B cell (primary cell): Measurements from ENCODE around the gene KCNH6. TPM values are rescaled to one million over a fixed set of nuclear protein-coding genes. Genes with fewer than 3 reads are reported as not detected.

Source experiments
- ATAC-seq: fragments of 200-7000 bp; cut with Tn5 transposase; one replicate; pipeline ENCODE4 v1.10.0; 2021; ENCODE audit warnings: low read depth, mild to moderate bottlenecking, moderate number of reproducible peaks, moderate library complexity
- CTCF ChIA-PET: fragments of 350-600 bp; sonication (Branson Sonifier 250); formaldehyde crosslinking; loops from one replicate; lab custom pipeline; 2021; ENCODE audit warnings: antibody characterized with exemption, inconsistent platforms; lab: Charles Lee
- POLR2A ChIA-PET: fragments of 350-600 bp; sonication (Branson Sonifier 250); formaldehyde crosslinking; loops from one replicate; lab custom pipeline; 2021; ENCODE audit warnings: antibody characterized with exemption; lab: Charles Lee
- DNase-seq: peaks from one replicate; pipeline ENCODE4 v3.0.0; 2013
- H2AFZ ChIP-seq: 2 replicates; pipeline ENCODE4 v1.6.1; 2012; ENCODE audit warnings: mild to moderate bottlenecking, low read depth, low read length; ENCODE audit not compliant: insufficient read depth, poor library complexity, severe bottlenecking
- H3K27ac ChIP-seq, 2 donors: 1 replicate in 1 of 2; 2 replicates in 1 of 2; pipeline ENCODE4 v1.5.1; 2012 to 2013; ENCODE audit warnings: low read length in 2 of 2, mild to moderate bottlenecking in 2 of 2, moderate library complexity in 1 of 2
- H3K27me3 ChIP-seq, 4 experiments: fragments of 200-600 bp in 1 of 4; sonication (generic) in 1 of 4; replicated peaks in 1 of 4; 1 replicate in 2 of 4; 2 replicates in 2 of 4; pipeline versions ENCODE4 v1.6.1 to v1.7.0; 2013 to 2016; ENCODE audit warnings: low read length in 3 of 4, mild to moderate bottlenecking in 2 of 4, mixed read lengths in 1 of 4, moderate library complexity in 1 of 4; ENCODE audit not compliant: insufficient read depth in 4 of 4, control insufficient read depth in 3 of 4; ENCODE audit errors: control extremely low read depth in 1 of 4
- H3K36me3 ChIP-seq, 2 experiments: replicated peaks in 1 of 2; 1 replicate in 1 of 2; 2 replicates in 1 of 2; pipeline versions ENCODE4 v1.6.1 to v1.7.1; 2013; ENCODE audit warnings: low read length in 1 of 2; ENCODE audit not compliant: insufficient read depth in 2 of 2, control insufficient read depth in 1 of 2; ENCODE audit errors: control extremely low read depth in 1 of 2, extremely low read depth in 1 of 2
- H3K4me1 ChIP-seq, 2 donors: fragments of 200-600 bp in 1 of 2; sonication (generic) in 1 of 2; 1 replicate in 1 of 2; 2 replicates in 1 of 2; pipeline versions ENCODE4 v1.5.1 to v1.6.1; 2013 to 2017; ENCODE audit warnings: low read length in 2 of 2; ENCODE audit not compliant: control insufficient read depth in 2 of 2, insufficient read depth in 2 of 2
- H3K4me2 ChIP-seq: replicated peaks from 2 replicates; pipeline ENCODE3; 2012; ENCODE audit warnings: mild to moderate bottlenecking, low read depth, low read length; ENCODE audit not compliant: poor library complexity, severe bottlenecking
- H3K4me3 ChIP-seq, 5 experiments: fragments of 200-600 bp in 1 of 5; sonication (generic) in 1 of 5; 1 replicate in 3 of 5; 2 replicates in 2 of 5; pipeline versions ENCODE4 v1.5.1 to v1.7.0; 2011 to 2016; ENCODE audit warnings: low read length in 4 of 5, mild to moderate bottlenecking in 4 of 5, low read depth in 2 of 5, control low read depth in 1 of 5, moderate library complexity in 1 of 5; ENCODE audit not compliant: insufficient read depth in 1 of 5; ENCODE audit errors: control extremely low read depth in 1 of 5, extremely low read depth in 1 of 5
- H3K79me2 ChIP-seq: fragments of 200-600 bp; sonication (generic); one replicate; pipeline ENCODE4 v1.6.0; 2016; ENCODE audit warnings: low read length; ENCODE audit not compliant: control insufficient read depth, insufficient read depth
- H3K9ac ChIP-seq: fragments of 200-600 bp; sonication (generic); 2 replicates; pipeline ENCODE4 v1.6.1; 2017; ENCODE audit warnings: mild to moderate bottlenecking, low read length, moderate library complexity
- H3K9me3 ChIP-seq, 3 donors: one replicate each; pipeline versions ENCODE4 v1.6.1 to v1.7.1; 2013; ENCODE audit warnings: low read length in 2 of 3; ENCODE audit not compliant: control insufficient read depth in 2 of 3, insufficient read depth in 1 of 3; ENCODE audit errors: control extremely low read depth in 1 of 3
- H4K20me1 ChIP-seq: 2 replicates; pipeline ENCODE4 v1.6.0; 2012; ENCODE audit warnings: mild to moderate bottlenecking, low read length; ENCODE audit not compliant: insufficient read depth, control insufficient read depth, poor library complexity, severe bottlenecking
- H3K27ac Mint-ChIP-seq: one replicate; pipeline ENCODE4 v1.8.0; 2021; ENCODE audit warnings: mixed read lengths
- H3K27me3 Mint-ChIP-seq: one replicate; pipeline ENCODE4 v1.8.0; 2021; ENCODE audit warnings: mixed read lengths
- H3K4me1 Mint-ChIP-seq: one replicate; pipeline ENCODE4 v1.8.0; 2021; ENCODE audit warnings: mixed read lengths
- H3K4me3 Mint-ChIP-seq: one replicate; pipeline ENCODE4 v1.8.0; 2021; ENCODE audit warnings: mixed read lengths
- H3K9me3 Mint-ChIP-seq: one replicate; pipeline ENCODE4 v1.8.0; 2022; ENCODE audit warnings: mixed read lengths; ENCODE audit not compliant: insufficient read depth
- CTCF ChIP-seq: fragments of 200-600 bp; IDR thresholded peaks from one replicate; pipeline ENCODE4 v1.8.0; 2022; ENCODE audit warnings: antibody characterized with exemption, mild to moderate bottlenecking
- EZH2 ChIP-seq: IDR thresholded peaks from 2 replicates; pipeline ENCODE4 v1.6.1; 2012; ENCODE audit warnings: borderline replicate concordance, low read depth, mild to moderate bottlenecking, moderate library complexity, low read length; ENCODE audit not compliant: insufficient read depth, poor library complexity, severe bottlenecking
- WGBS: methylation state at CpG from one replicate; pipeline ENCODE4 v1.1.5; 2013; ENCODE audit warnings: missing lambda C conversion rate; ENCODE audit not compliant: insufficient coverage; 5-methylcytosine and 5-hydroxymethylcytosine counted together
- intact Hi-C: fragments of 100-400 bp; cut with micrococcal nuclease; formaldehyde crosslinking; loops from one replicate; pipeline ENCODE4 v1.10.0; 2022
- polyA plus RNA-seq: library from polyadenylated mRNA; depleted of rRNA; stranded (reverse); fragments of >200 nt; gene quantifications from 2 replicates; pipeline ENCODE4 v1.2.3, GENCODE V29; 2012
- total RNA-seq, 2 donors: library from RNA; stranded (reverse); fragments of 120-200 nt in 1 of 2; gene quantifications; 1 replicate in 1 of 2; 2 replicates in 1 of 2; pipeline versions ENCODE4 v1.2.3 to v1.2.4, GENCODE V29; 2013 to 2022

The KCNH6 gene
- total and polyA plus RNA-seq, 2 donors (not counting 1 experiment from before 2014, with no cell fraction given) = not detected

DNA sequence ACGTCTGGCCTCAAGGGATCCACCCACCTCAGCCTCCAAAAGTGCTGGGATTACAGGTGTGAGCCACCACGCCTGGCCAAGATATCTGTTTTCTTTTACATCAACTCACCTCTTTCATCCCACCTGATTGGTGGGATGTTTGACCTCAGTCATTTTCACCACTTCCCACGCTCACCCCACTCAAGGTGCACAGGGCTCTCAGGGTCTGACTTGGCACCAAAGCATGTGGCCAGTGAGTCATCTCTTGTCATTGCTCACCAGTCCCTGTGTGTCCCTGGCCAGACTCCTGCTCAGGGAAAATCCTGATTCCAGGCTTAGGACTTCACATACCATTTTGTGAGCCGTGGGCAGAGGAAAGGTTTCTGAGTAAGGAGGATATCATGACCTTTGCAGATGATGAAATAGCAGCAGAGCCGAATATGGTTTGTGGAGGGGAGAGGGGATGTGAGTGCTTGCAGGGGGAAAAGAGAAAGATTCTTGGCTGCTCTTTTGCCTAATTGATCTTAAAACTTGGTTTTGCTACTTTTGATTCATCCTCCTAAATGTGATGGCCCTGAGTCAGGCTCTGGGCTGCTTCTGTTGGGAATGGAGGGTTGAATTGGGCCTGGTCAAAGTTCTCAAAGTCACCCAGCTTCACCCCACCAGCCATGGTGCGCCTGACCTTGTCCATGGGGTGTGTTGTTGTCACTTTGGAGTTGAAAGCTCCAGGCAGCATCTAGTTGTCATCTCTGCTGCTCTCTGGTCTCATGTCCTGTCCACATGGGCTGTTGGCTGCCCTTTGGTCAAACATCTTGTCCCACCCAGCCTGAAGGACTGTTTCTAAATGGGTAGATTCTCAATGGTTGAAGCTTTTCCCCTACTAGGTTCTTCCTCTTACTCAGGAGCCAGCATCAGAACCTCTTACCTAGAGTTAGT is 6.0 kb upstream of the KCNH6 start:
- H3K27me3 Mint-ChIP-seq = peaks cover 31% of the 10 kb centered on the region
- WGBS = 58% methylated on average over 3 of the region's 6 CpGs
- no peak for DNase-seq
- H4K20me1 ChIP-seq = no peaks in the 10 kb centered on the region
- peaks cover 0 to 6% (median 0%) of the 10 kb centered on the region in 3 donors for H3K9me3 ChIP-seq
- no peak overlapping the region for H3K4me3 ChIP-seq
- no peaks in the 10 kb centered on the region for H3K79me2 ChIP-seq
- H3K27ac Mint-ChIP-seq = no peak overlapping the region
- H3K27me3 ChIP-seq = no peaks in the 10 kb centered on the region
- H3K4me1 Mint-ChIP-seq = no peaks in the 10 kb centered on the region
- POLR2A ChIA-PET = no interaction called here
- H2AFZ ChIP-seq = no peak overlapping the region
- no peak overlapping the region for H3K4me2 ChIP-seq
- no peaks in the 10 kb centered on the region for H3K9me3 Mint-ChIP-seq
- no peak overlapping the region for H3K27ac ChIP-seq
- H3K36me3 ChIP-seq = no peaks in the 10 kb centered on the region
- no peak overlapping the region for H3K9ac ChIP-seq
- H3K4me3 Mint-ChIP-seq = no peak overlapping the region
- H3K4me1 ChIP-seq = no peaks in the 10 kb centered on the region
- intact Hi-C loops = no loop called here
- ATAC-seq = no peak
- CTCF ChIA-PET = no interaction called here
- TF ChIP-seq CTCF (no peak), EZH2 (no peak)

DNA sequence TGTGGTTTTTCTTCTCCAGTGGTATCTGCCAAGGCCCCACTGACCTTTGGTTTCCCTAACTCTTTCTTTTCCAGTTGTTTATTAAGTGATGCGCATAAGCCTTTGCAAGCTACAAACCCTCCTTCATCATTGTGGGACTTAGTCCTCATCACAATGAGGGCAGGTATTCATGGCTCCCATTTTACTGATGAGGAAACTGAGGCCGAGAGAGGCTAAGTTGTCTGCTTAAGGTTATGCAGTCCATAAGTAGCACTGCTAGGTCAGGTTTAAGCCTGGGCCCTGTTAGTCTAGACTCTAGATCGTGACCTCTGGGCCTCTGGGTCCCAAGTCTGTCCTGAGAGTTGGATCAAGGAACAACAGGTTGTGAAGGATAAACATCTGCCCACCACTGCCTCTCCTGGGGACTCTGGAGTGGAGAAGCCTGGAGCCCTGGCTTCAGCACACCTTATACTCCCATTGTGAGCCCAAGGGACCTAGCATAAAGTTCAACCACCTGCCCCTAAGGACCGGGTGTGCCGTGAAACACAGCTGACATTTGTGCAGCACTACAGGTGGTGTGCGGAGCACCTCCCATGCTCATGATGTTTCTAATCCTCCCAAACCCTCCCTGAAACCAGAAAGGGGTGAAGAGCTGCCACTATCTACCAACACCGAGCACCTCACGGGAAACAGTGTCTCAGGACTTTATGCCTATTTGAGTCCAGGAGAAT is 5.2 kb upstream of the KCNH6 start:
- ChIA-PET CTCF (no interaction called here), POLR2A (no interaction called here)
- DNase-seq (no peak), ATAC-seq (no peak)
- no peak overlapping the region for H3K4me3 ChIP-seq
- H3K9me3 ChIP-seq = peaks cover 0 to 6% (median 0%) of the 10 kb centered on the region in 3 donors
- H3K36me3 ChIP-seq = no peaks in the 10 kb centered on the region
- H3K9ac ChIP-seq = no peak overlapping the region
- no peaks in the 10 kb centered on the region for H3K9me3 Mint-ChIP-seq
- no peak overlapping the region for H2AFZ ChIP-seq
- TF ChIP-seq CTCF (no peak), EZH2 (no peak)
- intact Hi-C loops = no loop called here
- whole genome bisulfite sequencing = 78% methylated on average over 7 of the region's 8 CpGs
- peaks cover 31% of the 10 kb centered on the region for H3K27me3 Mint-ChIP-seq
- no peaks in the 10 kb centered on the region for H3K4me1 ChIP-seq
- H3K79me2 ChIP-seq = no peaks in the 10 kb centered on the region
- no peak overlapping the region for H3K4me2 ChIP-seq
- no peak overlapping the region for H3K27ac ChIP-seq
- H3K4me3 Mint-ChIP-seq = no peak overlapping the region
- H3K27ac Mint-ChIP-seq = no peak overlapping the region
- H4K20me1 ChIP-seq = no peaks in the 10 kb centered on the region
- no peaks in the 10 kb centered on the region for H3K4me1 Mint-ChIP-seq
- H3K27me3 ChIP-seq = no peaks in the 10 kb centered on the region
